ENCODE measurements around the gene BABAM2.

Gene BABAM2

GRCh38 chr2:28135799-28136198, 245.3 kb downstream of the BABAM2 start:
- H3K4me1 ChIP-seq (ENCODE audit: control insufficient read depth, insufficient read depth, low read length): peaks cover 10% of the 10 kb centered on the region
- no peak overlapping the region for H3K4me3 ChIP-seq (ENCODE audit: low read length)
- no peaks in the 10 kb centered on the region for H3K27me3 ChIP-seq (ENCODE audit: control insufficient read depth, insufficient read depth, low read length)
- H3K27ac ChIP-seq (ENCODE audit: low read depth, low read length): no peak overlapping the region
- H3K36me3 ChIP-seq (ENCODE audit: control insufficient read depth, insufficient read depth, low read length): no peaks in the 10 kb centered on the region
- H3K9ac ChIP-seq (ENCODE audit: low read length): no peak overlapping the region

GRCh38 chr2:28136556-28136955, 246.0 kb downstream of the BABAM2 start:
- H3K9ac ChIP-seq (ENCODE audit: low read length): no peak overlapping the region
- H3K4me1 ChIP-seq (ENCODE audit: control insufficient read depth, insufficient read depth, low read length): peaks cover 10% of the 10 kb centered on the region
- H3K27me3 ChIP-seq (ENCODE audit: control insufficient read depth, insufficient read depth, low read length): no peaks in the 10 kb centered on the region
- no peaks in the 10 kb centered on the region for H3K36me3 ChIP-seq (ENCODE audit: control insufficient read depth, insufficient read depth, low read length)
- peak overlapping the region; percentile 19 for H3K4me3 ChIP-seq (ENCODE audit: low read length)
- peak overlapping the region; percentile 62 for H3K27ac ChIP-seq (ENCODE audit: low read depth, low read length)

DNA sequence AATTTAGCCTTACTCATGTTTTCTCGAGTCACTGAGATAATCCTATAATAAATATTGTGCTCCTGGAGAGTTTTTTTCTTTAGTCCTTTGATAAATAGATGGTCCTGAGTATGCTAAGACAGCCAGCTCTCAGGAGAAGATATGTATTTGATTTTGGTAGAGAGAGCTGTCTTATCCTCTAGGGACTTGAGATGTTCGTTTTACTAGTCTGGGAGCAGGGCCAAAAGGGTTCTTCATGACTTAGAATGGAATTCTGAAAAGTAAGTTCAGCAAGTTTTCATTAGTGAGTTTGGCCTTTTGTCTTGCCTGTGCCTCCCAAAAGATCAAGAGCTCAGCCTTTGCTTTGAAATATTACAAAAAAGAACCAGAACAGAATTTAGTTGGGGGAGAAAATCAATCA, 246.7 kb downstream of the BABAM2 start:
- peak overlapping the region; percentile 40 for H3K27ac ChIP-seq (ENCODE audit: low read depth, low read length)
- H3K27me3 ChIP-seq (ENCODE audit: control insufficient read depth, insufficient read depth, low read length): no peaks in the 10 kb centered on the region
- no peak overlapping the region for H3K4me3 ChIP-seq (ENCODE audit: low read length)
- peaks cover 10% of the 10 kb centered on the region for H3K4me1 ChIP-seq (ENCODE audit: control insufficient read depth, insufficient read depth, low read length)
- no peak overlapping the region for H3K9ac ChIP-seq (ENCODE audit: low read length)
- H3K36me3 ChIP-seq (ENCODE audit: control insufficient read depth, insufficient read depth, low read length): no peaks in the 10 kb centered on the region

DNA sequence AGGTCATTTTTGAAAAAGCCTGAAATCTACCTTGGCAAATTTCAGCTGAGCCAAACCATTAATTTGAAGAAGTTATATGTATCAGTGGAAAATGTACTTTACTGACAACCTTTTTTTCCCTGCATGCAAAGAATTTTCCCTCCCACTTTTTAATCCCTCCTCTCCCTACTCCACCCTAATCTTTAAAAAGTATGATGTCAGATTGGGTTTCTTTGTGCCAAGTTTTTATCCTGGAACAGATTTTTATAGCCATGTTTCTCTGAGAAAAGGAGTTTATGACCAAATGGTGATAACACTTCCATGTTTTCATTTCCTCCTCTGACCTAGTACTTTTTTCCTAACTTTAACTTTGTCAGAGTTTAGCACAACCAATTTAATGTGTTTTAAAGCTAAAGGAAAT, 251.9 kb downstream of the BABAM2 start:
- H3K27me3 ChIP-seq (ENCODE audit: control insufficient read depth, insufficient read depth, low read length): no peaks in the 10 kb centered on the region
- no peak overlapping the region for H3K27ac ChIP-seq (ENCODE audit: low read depth, low read length)
- no peak overlapping the region for H3K4me3 ChIP-seq (ENCODE audit: low read length)
- H3K36me3 ChIP-seq (ENCODE audit: control insufficient read depth, insufficient read depth, low read length): no peaks in the 10 kb centered on the region
- H3K9ac ChIP-seq (ENCODE audit: low read length): no peak overlapping the region
- no peaks in the 10 kb centered on the region for H3K4me1 ChIP-seq (ENCODE audit: control insufficient read depth, insufficient read depth, low read length)

- Histone ChIP-seq H3K4me3 (ENCODE audit: low read length) (no peak overlapping the region), H3K27me3 (ENCODE audit: control insufficient read depth, insufficient read depth, low read length) (no peaks in the 10 kb centered on the region), H3K9ac (ENCODE audit: low read length) (no peak overlapping the region), H3K4me1 (ENCODE audit: control insufficient read depth, insufficient read depth, low read length) (no peaks in the 10 kb centered on the region), H3K36me3 (ENCODE audit: control insufficient read depth, insufficient read depth, low read length) (no peaks in the 10 kb centered on the region), H3K27ac (ENCODE audit: low read depth, low read length) (no peak overlapping the region)
These were observed 257.5 kb downstream of the BABAM2 start for GRCh38 chr2:28148000-28148399.

DNA sequence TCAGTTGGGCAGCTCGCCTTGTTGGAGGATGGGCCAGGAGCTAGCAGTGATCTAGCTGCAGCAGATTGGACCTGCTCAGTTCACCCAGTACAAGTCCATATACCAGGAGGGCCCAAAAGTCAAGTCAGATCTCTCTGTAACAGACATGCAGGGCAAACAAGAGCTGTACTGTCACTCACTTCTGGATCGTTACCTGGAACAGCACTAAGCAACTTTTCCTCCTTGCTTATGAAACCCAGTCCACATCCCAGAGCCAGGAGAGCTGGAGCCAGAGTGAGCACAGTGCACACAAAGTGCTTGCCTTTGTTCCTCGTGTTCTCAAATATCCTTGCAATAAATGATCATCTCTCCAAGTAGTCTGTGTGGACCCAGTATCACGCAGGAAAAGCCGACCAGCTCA, 258.0 kb downstream of the BABAM2 start:
- H3K4me1 ChIP-seq (ENCODE audit: control insufficient read depth, insufficient read depth, low read length): no peaks in the 10 kb centered on the region
- H3K36me3 ChIP-seq (ENCODE audit: control insufficient read depth, insufficient read depth, low read length): no peaks in the 10 kb centered on the region
- no peak overlapping the region for H3K4me3 ChIP-seq (ENCODE audit: low read length)
- H3K27ac ChIP-seq (ENCODE audit: low read depth, low read length): no peak overlapping the region
- H3K9ac ChIP-seq (ENCODE audit: low read length): no peak overlapping the region
- H3K27me3 ChIP-seq (ENCODE audit: control insufficient read depth, insufficient read depth, low read length): no peaks in the 10 kb centered on the region

- Histone ChIP-seq H3K27ac (ENCODE audit: low read depth, low read length) (no peak overlapping the region), H3K4me1 (ENCODE audit: control insufficient read depth, insufficient read depth, low read length) (no peaks in the 10 kb centered on the region), H3K27me3 (ENCODE audit: control insufficient read depth, insufficient read depth, low read length) (no peaks in the 10 kb centered on the region), H3K4me3 (ENCODE audit: low read length) (no peak overlapping the region), H3K9ac (ENCODE audit: low read length) (no peak overlapping the region), H3K36me3 (ENCODE audit: control insufficient read depth, insufficient read depth, low read length) (no peaks in the 10 kb centered on the region)
These were observed 259.8 kb downstream of the BABAM2 start for GRCh38 chr2:28150236-28150915.

DNA sequence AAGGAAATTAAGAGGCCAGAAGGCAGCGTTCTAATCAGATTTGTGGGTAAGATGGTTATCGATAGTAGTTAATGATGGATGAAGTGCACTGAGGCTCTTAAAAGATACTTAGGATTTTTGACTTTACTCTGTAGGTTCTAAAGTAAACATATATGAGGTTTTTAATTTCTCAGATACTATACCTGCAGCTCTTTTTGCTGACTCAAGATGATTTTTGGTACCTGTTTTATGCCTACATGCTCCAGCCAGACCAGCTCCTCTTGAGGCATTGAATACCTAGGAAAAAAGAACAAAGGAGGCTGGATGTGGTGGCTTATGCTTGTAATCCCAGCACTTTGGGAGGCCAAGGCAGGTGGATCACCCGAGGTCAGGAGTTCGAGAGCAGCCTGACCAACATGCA, 260.5 kb downstream of the BABAM2 start:
- H3K4me1 ChIP-seq (ENCODE audit: control insufficient read depth, insufficient read depth, low read length): no peaks in the 10 kb centered on the region
- H3K27ac ChIP-seq (ENCODE audit: low read depth, low read length): no peak overlapping the region
- no peak overlapping the region for H3K4me3 ChIP-seq (ENCODE audit: low read length)
- H3K36me3 ChIP-seq (ENCODE audit: control insufficient read depth, insufficient read depth, low read length): no peaks in the 10 kb centered on the region
- H3K9ac ChIP-seq (ENCODE audit: low read length): no peak overlapping the region
- no peaks in the 10 kb centered on the region for H3K27me3 ChIP-seq (ENCODE audit: control insufficient read depth, insufficient read depth, low read length)

GRCh38 chr2:28152585-28153280, 262.2 kb downstream of the BABAM2 start:
- H3K27ac ChIP-seq (ENCODE audit: low read depth, low read length): peak overlapping the region; percentile 33
- no peaks in the 10 kb centered on the region for H3K36me3 ChIP-seq (ENCODE audit: control insufficient read depth, insufficient read depth, low read length)

GRCh38 chr2:28153851-28154250, 263.3 kb downstream of the BABAM2 start:
- no peaks in the 10 kb centered on the region for H3K36me3 ChIP-seq (ENCODE audit: control insufficient read depth, insufficient read depth, low read length)
- no peaks in the 10 kb centered on the region for H3K4me1 ChIP-seq (ENCODE audit: control insufficient read depth, insufficient read depth, low read length)
- H3K27ac ChIP-seq (ENCODE audit: low read depth, low read length): no peak overlapping the region
- H3K4me3 ChIP-seq (ENCODE audit: low read length): no peak overlapping the region
- no peaks in the 10 kb centered on the region for H3K27me3 ChIP-seq (ENCODE audit: control insufficient read depth, insufficient read depth, low read length)
- H3K9ac ChIP-seq (ENCODE audit: low read length): no peak overlapping the region

More at GRCh38 chr2:28152585-28153280, 262.2 kb downstream of the BABAM2 start:
- Histone ChIP-seq H3K27me3 (ENCODE audit: control insufficient read depth, insufficient read depth, low read length) (no peaks in the 10 kb centered on the region), H3K4me3 (ENCODE audit: low read length) (no peak overlapping the region), H3K4me1 (ENCODE audit: control insufficient read depth, insufficient read depth, low read length) (no peaks in the 10 kb centered on the region), H3K9ac (ENCODE audit: low read length) (no peak overlapping the region)

DNA sequence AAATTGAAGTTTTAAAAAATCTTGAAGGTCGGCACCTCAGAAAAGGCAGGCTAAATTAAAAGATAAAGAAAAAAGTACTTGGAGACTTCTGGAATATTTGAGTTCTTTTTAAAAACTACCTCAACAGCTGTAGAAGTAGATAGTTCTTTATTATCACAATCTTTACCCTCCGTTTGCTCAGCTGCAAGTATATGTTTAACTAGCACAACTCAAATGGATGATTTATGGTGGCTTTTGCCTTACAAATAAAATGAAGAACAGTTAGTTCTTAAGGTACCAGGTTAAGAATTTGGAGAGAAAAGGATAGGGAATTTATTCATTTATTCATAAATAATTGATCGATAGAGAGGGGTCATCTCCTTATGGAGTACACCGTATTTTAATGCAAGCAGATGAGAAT, 264.6 kb downstream of the BABAM2 start:
- Histone ChIP-seq H3K27me3 (ENCODE audit: control insufficient read depth, insufficient read depth, low read length) (no peaks in the 10 kb centered on the region), H3K4me3 (ENCODE audit: low read length) (no peak overlapping the region), H3K4me1 (ENCODE audit: control insufficient read depth, insufficient read depth, low read length) (no peaks in the 10 kb centered on the region), H3K36me3 (ENCODE audit: control insufficient read depth, insufficient read depth, low read length) (no peaks in the 10 kb centered on the region), H3K27ac (ENCODE audit: low read depth, low read length) (no peak overlapping the region), H3K9ac (ENCODE audit: low read length) (no peak overlapping the region)

- Histone ChIP-seq H3K27ac (ENCODE audit: low read depth, low read length) (no peak overlapping the region), H3K4me3 (ENCODE audit: low read length) (no peak overlapping the region), H3K4me1 (ENCODE audit: control insufficient read depth, insufficient read depth, low read length) (no peaks in the 10 kb centered on the region), H3K9ac (ENCODE audit: low read length) (no peak overlapping the region), H3K27me3 (ENCODE audit: control insufficient read depth, insufficient read depth, low read length) (no peaks in the 10 kb centered on the region), H3K36me3 (ENCODE audit: control insufficient read depth, insufficient read depth, low read length) (no peaks in the 10 kb centered on the region)
These were observed 265.1 kb downstream of the BABAM2 start for GRCh38 chr2:28155627-28156026.

GRCh38 chr2:28158791-28159190, 268.3 kb downstream of the BABAM2 start:
- H3K27me3 ChIP-seq (ENCODE audit: control insufficient read depth, insufficient read depth, low read length): no peaks in the 10 kb centered on the region
- H3K4me1 ChIP-seq (ENCODE audit: control insufficient read depth, insufficient read depth, low read length): peaks cover 7% of the 10 kb centered on the region
- no peak overlapping the region for H3K27ac ChIP-seq (ENCODE audit: low read depth, low read length)
- no peaks in the 10 kb centered on the region for H3K36me3 ChIP-seq (ENCODE audit: control insufficient read depth, insufficient read depth, low read length)
- no peak overlapping the region for H3K4me3 ChIP-seq (ENCODE audit: low read length)
- no peak overlapping the region for H3K9ac ChIP-seq (ENCODE audit: low read length)
